GM19463 (cell line): Measurements from ENCODE around the gene POLR2E.
A peak's percentile ranks its signal among the peaks of the same experiment; 100 is the strongest.
"Not testable (repeated sequence)": the region's sequence is repeated elsewhere in the genome, so short reads cannot be mapped to it uniquely, and the experiment has no call there.

Experiments
- ATAC-seq: cut with Tn5 transposase; IDR thresholded peaks from one replicate; pipeline ENCODE4 v1.9.1; 2021; ENCODE audit warnings: mild to moderate bottlenecking, moderate library complexity; ENCODE audit not compliant: unreplicated experiment

Gene POLR2E

DNA sequence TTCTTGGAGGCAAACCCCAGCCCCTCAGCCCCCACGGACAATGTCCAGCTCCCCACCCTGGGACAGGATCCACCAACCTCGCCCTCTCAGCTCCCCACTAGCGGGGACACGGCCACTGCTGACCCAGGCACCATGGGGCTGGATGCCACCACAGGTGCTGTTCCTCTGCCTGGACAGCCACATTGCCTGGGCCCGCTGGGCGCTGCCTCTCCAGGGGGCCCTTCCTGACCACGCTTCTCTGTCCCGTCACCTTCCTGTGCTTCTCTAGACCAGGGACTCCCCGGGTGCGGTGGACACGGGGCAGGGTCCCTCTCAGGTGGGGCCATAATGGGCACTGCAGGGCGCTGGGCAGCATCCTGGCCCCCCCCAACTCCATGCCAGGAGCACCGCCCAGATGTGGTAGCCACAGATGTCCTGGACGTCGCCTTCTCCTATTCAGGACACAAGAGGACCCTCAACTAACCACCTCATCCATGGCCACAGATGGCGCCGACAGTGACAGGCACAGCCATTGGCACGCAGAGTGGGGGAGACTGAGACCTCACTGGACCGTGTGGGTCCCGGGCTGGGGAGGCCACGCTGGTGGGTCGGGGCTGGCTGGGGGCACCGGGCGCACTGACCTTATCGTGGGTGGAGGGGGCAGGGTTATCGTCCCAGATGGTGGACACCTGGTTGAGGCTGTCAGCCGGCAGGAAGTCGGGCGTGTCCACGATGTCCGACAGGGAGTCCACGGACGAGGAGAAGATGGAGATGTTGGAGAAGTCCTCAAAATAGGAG, 32.0 kb upstream of the POLR2E start:
- ATAC-seq: no peak

- no peak for ATAC-seq
Observed at GRCh38 chr19:1125601-1126467, 30.7 kb upstream of the POLR2E start.

GRCh38 chr19:1123885-1124677, 28.9 kb upstream of the POLR2E start:
- no peak for ATAC-seq

GRCh38 chr19:1123381-1123780, 28.2 kb upstream of the POLR2E start:
- ATAC-seq: no peak

DNA sequence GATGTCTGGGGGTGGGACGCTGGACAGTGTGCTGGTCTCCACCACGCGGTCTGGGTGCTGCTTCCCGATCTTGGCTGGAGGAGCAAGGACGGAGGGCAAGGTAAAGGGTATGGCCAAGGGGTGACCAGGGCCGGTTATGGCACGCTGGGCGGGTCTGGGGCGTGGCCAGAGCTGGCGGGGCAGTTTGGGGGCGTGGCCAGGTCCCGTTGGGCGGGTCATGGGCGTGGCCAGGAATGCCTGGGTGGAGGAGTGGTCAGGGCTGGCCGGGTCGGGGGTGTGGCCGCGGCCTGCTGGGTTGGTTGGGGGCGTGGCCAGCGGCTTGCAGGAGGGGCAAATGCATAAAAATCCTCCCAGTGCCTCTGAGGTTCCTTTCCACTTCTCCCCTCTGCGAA, 27.8 kb upstream of the POLR2E start:
- no peak for ATAC-seq

DNA sequence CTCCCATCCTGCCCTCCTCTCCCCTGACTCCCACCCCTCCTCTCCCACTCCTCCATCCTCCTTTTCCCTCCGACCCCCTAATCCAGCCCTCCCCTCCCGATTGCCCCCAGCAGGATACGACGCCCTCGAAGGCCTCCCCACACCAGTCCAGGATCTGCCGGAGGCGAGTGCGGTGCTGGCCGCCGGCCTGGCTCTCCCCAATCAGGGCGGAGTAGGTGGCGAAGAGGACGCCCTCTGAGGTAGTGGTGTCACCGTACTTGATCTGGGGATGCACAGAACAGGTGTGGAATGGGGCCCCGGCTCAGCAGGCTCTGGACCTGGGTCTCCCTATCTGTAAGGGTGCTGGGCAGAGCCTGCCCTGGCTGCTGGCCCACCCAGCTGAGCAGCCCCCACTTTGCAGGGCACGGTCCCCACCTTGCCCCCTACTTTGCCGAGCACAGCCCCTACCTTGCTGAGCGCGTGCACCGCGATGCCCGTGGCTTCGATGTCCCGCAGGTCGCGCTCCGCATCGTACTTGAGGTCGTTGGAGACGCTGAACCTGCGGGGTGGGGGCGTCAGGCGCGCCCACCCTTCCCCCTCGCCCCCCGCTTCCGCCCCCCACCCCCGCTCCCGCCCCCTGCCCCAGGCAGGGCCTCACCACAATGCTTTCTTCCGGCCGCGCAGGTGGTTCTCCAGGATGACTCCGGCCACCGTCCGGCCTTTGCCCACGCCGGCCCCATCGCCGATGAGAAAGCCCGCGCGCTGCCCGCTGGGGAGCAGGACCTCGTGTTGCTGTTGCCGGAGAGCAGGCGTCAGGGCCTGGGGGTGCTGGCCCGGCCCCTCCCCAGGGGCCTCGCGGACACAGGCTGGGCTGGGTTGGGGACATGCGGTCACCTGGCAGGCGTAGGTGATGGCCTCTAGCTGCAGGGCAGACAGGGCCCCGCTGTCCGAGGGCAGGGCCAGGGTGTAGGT, 27.1 kb upstream of the POLR2E start:
- ATAC-seq: no peak

DNA sequence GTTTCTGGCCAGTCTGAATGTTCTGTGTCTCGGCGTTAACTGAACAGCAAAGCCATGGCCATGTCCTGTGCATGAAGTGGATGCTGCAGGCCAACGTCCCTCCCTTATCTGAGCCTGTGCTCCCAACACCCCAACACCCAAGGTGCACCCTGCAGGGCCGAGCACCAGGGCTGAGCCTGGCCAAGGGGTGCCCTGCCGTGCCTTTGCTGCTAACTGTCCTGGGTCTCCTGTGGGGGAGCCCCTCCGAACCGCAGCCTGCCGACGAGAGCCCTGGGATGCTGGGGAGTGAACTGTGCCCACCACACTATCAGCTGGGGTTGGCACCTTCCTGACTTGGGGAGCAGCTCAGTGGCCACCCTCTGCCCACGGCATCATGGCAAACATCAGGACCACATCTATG, 26.2 kb upstream of the POLR2E start:
- ATAC-seq: no peak

DNA sequence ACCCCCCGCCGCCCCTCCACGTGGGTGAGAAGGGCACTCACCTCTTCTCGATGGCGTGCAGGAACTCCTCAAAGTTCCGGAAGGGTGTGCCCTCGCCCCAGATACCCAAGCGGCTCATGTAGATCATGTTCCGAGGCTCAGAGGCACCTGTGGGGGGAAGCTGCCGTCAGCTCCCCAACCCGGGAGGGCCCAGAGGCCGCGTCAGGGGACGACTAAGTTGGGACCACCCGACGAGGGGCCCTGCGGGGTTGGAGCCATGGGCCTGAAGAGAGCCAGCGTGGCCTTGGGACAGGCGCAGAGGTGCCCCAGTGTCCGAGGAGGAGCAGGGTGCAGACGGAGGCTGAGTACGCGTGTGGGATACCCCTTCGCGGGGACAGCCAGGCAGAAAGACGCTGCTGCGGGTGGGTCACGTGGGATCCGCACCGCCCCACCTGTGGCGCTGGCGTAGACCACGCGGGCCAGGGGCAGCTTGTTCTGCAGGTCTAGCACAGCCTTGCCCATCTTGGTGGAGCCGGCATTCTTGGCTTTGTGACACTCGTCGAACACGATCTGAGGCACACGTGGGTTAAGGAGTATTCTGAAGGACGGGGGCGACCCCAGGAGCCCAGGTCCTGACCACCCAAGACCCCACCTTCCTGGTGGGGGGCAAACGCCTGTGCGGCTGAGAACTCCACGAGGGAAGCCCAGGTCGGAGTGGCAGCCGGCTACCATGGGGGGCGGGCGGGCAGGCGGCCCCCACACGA, 24.5 kb upstream of the POLR2E start:
- ATAC-seq: no peak

DNA sequence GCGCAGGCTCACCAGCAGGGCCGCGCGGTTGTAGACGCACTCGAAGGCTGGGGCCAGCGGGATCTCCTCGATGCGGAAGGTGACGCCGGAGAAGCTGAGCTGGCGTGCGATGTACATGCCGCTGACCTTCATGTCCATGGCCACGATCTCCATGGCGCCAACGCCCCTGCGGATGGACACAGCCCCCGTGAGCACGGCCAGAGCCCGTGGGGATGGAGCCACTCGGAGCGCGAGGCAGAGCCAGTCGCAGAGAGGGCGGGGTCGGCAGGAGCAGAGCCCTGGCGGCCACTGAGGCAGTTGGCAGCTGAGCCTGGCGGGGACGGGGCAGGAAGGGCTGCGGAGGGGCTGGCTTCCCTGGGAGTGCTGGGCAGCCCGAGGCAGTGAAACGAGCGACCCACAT, 23.8 kb upstream of the POLR2E start:
- no peak for ATAC-seq

- ATAC-seq: no peak
Observed at GRCh38 chr19:1117654-1118053, 22.5 kb upstream of the POLR2E start.

DNA sequence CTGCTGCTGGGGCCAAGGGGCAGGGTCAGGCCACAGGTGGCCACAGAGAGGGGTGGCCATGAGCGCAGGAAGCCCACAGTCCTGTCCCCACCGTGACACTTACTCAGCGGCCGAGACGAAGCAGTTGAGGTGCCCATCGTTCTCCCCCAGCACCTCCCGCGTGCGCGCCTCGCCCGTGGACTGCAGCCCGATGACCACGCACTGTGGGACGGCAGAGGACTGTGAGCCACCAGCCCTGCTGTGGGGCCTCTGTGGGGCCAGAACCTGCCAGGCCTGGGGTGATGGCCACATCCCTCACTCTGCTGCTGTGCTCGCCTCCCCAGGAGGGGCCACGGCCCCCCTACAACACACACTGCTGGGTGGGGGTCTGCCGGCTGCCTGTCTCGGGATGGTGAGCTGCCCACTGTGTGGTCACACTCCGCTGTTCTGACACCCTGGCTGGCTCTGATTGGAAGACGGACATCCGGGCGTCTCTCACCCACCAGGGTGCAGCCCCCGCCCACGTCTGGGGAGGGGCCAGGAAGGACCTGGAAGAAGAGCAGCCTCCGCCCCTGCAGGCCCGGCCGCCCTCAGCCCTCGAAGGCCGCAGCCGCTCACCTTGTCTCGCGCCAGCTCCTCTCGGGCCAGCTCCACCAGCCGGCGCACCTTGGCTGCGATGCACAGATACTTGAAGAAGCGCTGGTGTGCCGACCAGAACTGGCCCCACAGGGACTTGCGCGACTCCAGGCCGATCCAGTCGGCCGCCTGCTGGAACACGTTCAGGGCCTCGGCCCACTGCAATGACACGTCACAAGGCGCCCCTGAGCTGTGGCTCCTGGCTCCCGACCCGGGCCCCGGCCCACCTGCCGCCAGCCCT, 21.8 kb upstream of the POLR2E start:
- ATAC-seq: no peak

- no peak for ATAC-seq
Observed at GRCh38 chr19:1115646-1116420, 20.7 kb upstream of the POLR2E start.

GRCh38 chr19:1114728-1115127, 19.6 kb upstream of the POLR2E start:
- not testable (repeated sequence) for ATAC-seq

DNA sequence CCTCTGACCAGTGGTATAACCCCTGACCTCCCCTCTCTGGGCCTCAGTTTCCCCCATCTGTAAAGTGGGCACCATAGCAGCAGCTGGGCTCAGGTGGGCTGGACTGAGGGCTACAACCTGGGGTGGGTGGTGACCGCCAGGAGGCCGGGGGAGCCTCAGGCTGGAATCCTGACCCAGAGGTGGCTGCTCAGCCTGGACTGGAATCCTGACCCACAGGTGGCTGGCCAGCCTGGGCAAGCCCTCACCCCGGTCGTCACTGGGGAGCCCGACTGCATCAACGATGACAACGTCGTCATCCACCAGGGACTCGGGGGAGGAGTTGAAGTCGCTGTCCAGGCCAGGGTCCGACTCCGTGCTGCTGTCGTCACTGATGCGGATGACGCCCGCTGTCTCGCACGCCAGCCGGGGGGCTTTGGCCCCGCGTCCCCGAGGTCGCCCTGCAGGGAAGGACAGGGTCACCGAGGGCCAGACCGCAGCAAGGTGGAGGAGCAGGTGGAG, 18.9 kb upstream of the POLR2E start:
- no peak for ATAC-seq

DNA sequence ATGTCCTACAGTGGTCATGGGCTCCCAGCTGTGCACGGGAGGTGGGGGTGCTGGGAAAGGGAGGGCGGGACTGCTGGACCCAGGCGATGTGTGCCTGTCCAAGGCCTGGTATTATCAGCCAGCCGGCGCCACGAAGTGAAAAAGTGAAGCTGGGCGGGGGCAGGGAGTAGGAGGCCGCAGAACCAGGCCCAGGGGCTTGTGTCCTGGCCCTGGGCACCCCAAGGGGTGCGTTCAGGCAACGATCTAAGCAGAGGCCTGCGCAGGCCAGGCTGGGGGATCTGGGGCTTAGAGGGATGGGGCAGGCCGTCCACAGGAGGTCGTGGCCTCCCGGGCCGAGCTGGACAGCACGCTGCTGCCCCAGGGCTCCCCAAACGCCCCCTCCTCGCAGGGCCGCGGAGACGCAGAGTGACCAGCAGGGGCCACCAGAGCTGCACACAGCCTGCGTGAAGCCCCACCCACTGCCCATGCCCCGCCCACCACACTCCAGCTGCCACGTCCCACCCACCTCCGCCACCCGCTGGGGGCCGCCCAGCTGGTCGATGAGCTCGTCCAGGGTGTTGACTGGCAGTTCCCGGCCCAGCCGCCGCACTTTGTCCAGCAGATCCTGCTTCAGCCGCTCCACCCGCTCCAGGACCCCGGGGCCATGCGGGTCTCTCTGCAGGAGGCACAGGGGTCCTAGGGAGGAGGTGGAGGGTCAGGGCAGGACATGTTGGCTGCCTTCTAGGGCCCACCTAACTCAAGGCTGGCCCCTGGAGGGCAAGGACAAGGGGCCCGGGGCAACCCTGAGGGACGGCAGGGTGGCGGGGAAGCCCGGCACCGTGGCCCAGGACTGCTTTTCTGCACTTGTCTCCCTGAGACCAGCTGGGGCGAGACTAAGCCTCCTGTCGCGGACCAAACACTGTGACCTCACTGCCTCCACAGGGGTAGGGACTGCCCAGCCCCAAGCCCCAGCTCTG, 18.1 kb upstream of the POLR2E start:
- ATAC-seq: peak; percentile 63

GRCh38 chr19:1112268-1113029, 17.3 kb upstream of the POLR2E start:
- no peak for ATAC-seq
